GM18858 (cell line): ENCODE measurements around the gene CD180.

Experiments used
- ATAC-seq: cut with Tn5 transposase; IDR thresholded peaks from one replicate; pipeline ENCODE4 v1.9.1; 2021; ENCODE audit not compliant: unreplicated experiment

The CD180 gene

DNA sequence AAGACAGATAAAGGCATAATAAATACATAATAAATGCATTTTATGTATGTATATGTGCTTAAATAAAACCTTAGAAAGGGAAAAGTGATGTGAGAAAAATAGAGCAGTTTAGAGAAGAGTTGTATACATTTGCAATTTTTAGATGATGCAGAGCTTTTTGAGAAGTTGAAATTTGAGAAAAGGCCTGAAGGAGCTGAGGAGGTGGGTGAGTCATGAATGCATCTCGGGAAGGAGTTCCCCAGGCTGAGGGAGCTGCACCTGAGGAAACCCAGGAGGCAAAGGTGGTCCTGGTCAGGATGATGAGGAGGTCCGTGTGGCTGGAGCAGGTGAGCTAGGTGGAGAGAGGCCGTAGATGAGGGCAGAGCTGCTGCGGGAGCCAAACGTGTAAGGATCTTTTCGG is 17.4 kb upstream of the CD180 start:
- no peak for ATAC-seq

GRCh38 chr5:67211926-67212325 is 15.3 kb upstream of the CD180 start:
- ATAC-seq: no peak

- peak; percentile 24 for ATAC-seq
These were observed 12.7 kb upstream of the CD180 start for GRCh38 chr5:67209141-67209771.

DNA sequence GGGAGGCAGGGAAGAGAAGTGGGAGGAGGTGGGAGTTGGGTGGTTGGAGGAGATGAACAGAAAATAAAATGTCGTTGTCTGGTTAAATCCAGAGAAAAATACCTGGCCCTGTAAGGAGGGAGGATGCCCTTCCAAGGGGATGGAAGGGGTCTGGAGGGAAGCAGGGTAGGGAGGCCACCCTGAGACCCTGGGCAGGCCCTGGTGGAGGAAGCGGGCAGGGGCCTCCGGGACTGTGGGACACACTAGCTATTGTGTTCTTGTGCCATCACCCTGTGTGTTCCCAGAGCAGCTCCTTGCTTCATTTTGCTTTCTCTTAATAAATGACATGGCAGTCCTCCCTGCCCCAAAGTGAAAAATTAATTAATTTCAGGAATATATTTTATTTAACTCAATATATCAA is 11.8 kb upstream of the CD180 start:
- no peak for ATAC-seq

DNA sequence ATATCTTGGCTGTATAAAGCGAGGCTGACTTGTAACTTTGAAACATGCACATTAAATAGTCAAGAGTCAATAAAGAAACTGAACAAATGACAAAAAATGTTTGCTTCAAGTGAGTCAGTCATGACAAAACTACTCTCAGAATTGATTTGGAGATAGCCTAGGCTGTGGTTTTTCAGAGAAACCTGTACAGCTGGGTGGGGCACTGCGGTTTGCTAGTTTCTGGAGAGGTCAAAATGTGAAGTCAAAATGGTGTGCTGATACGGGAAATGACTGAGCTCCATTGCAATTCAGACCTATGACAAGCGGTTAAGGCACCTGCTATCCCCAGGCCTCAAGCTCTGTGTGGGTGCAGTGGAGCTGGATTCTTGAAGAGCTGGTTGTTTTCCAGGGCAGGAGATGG is 10.3 kb upstream of the CD180 start:
- peak; percentile 83 for ATAC-seq

DNA sequence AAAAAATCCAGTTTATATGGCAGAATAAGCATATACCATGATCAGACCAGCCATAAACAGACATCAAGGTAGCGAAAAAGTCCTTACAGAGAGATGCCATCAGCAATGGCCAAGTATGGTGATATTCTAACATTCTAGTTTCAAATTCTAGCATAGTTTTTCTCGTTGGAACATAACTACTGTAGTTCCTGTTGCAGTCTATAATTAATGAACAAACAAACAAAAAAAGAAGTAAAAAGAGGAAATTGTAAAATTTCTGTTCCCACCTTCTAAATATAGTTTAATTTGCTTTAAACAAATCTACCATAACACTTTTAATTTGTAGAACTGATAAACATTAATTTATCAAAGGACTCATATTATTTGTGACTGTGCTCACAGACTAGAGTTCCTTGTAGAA is 9.9 kb upstream of the CD180 start:
- peak; percentile 24 for ATAC-seq

DNA sequence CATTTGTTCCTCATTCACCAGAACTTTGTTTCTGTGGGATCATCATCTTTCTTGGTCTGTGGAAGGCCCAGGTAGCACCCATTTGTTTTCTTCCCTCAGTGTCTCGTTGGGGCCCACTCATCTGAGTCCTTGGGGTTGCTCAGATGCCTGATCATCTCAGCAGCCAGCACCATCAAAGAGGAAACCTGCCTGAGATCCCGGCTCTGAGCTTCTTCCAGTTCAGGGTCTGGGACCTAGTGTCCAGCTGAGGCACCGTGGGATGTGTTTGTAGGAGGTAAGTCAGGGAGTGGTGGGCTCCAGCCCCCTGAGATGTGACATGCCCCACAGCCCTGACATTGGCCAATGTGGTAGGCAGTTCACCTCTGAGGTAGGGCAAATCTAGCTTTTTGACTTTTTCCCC is 9.4 kb upstream of the CD180 start:
- no peak for ATAC-seq

GRCh38 chr5:67204821-67205220 is 8.2 kb upstream of the CD180 start:
- no peak for ATAC-seq

GRCh38 chr5:67203701-67204074 is 7.1 kb upstream of the CD180 start:
- ATAC-seq: no peak

DNA sequence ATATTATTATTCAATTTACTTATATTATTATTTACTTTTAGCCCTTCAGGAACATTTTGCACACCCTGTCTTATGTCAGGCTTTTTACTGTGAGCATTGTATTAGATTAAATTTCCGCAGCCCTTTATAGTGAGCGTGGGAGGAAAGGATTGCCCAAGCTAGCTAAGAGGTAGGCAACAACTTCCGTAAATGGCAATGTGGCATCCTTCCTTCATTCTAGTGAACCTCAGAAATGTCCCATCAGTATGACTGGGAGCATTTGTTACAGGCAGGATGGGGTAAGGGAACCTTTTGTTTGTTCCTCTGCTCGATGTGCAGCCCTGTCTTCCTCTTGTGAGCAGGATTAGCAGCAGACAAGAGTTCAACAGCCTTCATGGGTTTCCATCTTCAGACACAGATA is 6.2 kb upstream of the CD180 start:
- no peak for ATAC-seq

- no peak for ATAC-seq
These were observed 5.4 kb upstream of the CD180 start for GRCh38 chr5:67201897-67202549.

GRCh38 chr5:67200809-67201562 is 4.4 kb upstream of the CD180 start:
- ATAC-seq: no peak

GRCh38 chr5:67199859-67200258 is 3.3 kb upstream of the CD180 start:
- no peak for ATAC-seq

- ATAC-seq: no peak
These were observed 2.3 kb upstream of the CD180 start for GRCh38 chr5:67198917-67199316.

DNA sequence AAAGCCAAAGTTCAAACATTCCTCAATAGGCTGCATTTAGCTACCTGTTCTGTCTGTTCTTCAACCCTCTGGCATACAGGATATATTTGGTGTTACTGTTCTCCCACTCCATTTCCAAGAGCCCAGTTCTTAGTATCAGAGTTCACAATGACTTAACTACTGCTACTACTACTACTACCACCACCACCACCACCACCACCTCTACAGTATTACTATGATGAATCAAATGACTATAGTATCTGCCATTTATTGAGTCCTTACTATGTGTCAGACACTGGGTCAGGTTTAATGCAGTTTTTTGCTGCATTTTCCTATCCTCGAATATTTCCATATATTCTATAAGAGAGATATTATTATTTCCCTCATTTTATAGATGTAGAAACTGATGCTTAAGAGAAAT is 937 bp upstream of the CD180 start:
- no peak for ATAC-seq

DNA sequence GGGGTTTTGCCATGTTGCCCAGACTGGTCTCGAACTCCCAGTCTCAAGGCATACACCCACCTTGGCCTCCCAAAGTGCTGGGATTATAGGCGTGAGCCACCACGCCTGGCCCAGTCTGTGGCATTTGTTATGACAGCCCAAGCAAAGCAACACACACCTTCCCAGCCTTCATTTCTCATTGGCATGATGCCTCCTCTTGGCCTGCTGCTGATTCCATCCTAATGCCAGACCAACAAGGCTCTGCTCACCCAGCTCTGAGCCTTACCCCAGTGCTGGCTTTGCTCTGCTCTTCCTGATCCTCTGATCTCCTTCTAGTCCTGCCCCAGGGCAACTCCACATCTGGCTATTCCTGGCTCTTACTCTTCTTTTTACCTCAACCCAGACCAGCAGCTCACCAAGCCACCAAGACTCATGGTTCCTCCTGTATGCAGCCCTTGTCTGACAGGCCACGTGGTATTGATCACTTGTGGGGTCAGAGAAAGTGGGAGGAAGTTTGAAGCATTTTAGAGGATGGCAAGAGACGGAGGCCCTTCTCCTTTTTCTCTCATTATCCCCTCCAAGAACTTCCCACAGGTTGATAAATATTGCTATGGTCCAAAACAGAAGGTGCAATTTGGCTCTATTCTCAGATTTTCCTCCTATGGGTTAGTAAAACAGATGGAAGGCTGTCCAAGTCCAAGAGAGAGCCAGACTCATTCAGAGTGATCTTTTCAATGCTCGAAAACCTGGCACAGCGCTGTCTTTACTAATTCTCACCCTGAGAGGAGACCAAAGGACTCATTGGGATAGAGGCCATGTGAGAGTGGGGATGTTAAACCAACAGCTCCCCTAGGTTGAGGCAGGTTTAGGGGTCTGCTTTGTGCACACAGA is 958 bp downstream of the CD180 start:
- no peak for ATAC-seq

DNA sequence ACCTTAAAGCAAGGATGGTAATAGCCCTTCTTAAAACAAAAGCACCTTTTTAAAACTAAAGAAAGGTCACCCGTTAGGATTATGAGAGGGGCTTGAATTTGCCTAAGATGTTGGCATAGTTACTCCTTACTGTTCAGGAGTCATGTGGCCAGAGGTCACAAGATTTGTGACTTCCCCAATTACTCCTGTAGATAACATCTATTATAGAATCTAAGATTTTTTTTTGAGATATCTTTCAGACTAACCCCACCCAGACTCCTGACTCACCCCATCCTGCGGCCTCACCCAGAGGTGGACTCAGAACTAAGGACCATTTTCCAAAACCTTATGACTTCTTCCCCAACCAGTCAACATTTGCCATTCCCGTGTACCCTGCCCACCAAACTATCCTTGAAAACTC is 2.4 kb downstream of the CD180 start:
- no peak for ATAC-seq

DNA sequence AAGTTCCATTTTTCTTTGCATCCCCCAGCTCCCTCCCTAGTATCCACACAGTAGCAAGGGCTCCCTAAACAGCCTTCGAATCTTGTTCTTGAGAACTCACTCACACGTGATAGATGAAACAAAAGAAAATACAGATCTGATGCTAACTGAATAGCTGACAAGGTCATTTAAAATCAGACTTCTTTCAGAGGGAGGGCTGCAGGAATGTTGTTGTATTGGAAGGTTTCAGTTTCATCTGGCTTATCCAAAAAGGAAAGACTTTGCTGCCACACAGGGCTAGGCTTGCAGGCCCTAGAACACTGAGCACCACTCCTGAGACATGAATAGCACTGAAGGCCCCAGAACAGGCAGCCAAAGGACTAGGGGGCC is 3.2 kb downstream of the CD180 start:
- ATAC-seq: no peak

DNA sequence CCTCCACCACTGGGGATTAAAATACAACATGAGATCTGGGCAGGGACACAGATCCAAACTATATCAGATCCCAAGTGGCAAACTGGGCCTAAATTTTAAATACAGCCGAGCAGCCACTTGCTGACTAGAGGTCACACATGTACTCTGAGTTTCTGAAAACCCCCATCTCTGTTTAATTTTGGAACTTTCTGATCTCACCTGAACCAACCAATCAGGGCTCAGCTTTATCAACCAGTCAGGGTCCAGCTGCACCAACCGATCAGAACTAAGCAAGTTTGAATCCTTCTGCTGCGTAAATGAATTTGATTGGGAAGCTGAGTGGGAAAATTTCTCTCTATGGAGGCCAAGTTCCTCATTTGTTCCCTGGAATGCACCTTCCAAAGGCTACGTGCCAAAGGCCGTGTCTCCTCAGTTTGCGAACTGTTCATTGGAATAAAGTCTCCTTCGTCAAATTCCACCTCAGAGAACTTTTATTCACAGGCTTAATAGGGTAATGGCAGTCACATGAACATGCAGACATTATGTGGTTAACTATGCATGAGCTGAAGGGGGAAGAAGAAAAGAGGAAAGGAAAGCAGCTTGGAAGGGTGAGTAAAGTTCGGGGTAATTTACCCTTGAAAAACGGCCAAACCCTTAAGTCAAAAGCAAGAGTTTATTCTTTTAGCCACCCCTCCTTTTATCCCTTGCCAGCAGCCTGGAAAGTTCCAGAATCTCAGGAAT is 3.7 kb downstream of the CD180 start:
- ATAC-seq: no peak

- no peak for ATAC-seq
These were observed 5.7 kb downstream of the CD180 start for GRCh38 chr5:67190861-67191260.

DNA sequence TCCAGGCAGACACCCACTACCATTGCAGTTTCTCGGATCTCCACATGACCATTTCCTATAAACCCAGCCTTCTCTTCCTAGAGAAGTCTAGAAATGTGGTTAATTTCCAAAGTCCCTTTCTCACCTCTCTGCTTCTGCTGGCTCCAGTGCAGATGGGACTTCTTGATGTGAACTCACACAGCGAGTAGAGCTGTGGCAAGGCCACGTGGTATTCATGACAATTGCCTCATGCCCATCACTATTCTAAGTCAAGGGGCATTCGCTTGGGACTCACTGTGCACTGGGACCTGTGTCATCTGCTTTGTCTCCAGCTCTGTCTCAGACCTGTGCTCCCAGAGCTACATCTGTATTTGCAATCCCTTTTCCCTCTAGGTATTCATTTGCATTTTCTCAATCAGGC is 6.2 kb downstream of the CD180 start:
- no peak for ATAC-seq
